ENCODE measurements around the gene ATP1A4. TPM values are rescaled to one million over a fixed set of nuclear protein-coding genes. Genes with fewer than 3 reads are reported as not detected.

ATP1A4 gene
- total RNA-seq, 1 donor from 2014 or later, result 0.38 TPM

DNA sequence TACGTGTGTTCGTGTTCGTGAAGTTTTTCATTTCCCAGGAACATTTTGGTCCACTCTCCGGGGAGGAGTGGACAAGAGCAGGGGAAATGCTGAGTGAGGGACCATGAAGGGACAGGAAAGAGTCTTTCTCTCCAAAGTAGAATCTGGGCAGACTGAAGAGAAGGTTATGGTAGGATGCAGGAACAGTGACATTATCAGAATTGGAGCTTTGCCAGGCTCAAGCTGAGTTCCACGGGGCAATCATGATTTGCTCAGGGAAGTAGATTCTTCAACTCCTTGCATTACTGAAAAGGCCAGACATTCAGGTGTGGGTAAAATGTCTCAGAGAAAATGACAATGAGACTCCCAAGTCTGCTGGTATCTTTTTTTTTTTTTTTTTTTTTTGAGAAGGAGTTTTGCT is 16.6 kb downstream of the ATP1A4 start:
- Mint-ChIP-seq H3K27me3 (ENCODE audit: low read depth) (peaks cover 5% of the 10 kb centered on the region), H3K27ac (no peak overlapping the region), H3K4me3 (no peak overlapping the region), H3K9me3 (no peaks in the 10 kb centered on the region), H3K4me1 (peaks cover 2% of the 10 kb centered on the region), H3K36me3 (no peaks in the 10 kb centered on the region)
- no peak for DNase-seq (ENCODE audit: low spot score in 2 of 2, unreplicated experiment in 2 of 2)
- TF ChIP-seq, protein P1, sequence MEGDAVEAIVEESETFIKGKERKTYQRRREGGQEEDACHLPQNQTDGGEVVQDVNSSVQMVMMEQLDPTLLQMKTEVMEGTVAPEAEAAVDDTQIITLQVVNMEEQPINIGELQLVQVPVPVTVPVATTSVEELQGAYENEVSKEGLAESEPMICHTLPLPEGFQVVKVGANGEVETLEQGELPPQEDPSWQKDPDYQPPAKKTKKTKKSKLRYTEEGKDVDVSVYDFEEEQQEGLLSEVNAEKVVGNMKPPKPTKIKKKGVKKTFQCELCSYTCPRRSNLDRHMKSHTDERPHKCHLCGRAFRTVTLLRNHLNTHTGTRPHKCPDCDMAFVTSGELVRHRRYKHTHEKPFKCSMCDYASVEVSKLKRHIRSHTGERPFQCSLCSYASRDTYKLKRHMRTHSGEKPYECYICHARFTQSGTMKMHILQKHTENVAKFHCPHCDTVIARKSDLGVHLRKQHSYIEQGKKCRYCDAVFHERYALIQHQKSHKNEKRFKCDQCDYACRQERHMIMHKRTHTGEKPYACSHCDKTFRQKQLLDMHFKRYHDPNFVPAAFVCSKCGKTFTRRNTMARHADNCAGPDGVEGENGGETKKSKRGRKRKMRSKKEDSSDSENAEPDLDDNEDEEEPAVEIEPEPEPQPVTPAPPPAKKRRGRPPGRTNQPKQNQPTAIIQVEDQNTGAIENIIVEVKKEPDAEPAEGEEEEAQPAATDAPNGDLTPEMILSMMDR (IDR thresholded peaks at IDR 0.05; ENCODE audit: unreplicated experiment), result no peak

DNA sequence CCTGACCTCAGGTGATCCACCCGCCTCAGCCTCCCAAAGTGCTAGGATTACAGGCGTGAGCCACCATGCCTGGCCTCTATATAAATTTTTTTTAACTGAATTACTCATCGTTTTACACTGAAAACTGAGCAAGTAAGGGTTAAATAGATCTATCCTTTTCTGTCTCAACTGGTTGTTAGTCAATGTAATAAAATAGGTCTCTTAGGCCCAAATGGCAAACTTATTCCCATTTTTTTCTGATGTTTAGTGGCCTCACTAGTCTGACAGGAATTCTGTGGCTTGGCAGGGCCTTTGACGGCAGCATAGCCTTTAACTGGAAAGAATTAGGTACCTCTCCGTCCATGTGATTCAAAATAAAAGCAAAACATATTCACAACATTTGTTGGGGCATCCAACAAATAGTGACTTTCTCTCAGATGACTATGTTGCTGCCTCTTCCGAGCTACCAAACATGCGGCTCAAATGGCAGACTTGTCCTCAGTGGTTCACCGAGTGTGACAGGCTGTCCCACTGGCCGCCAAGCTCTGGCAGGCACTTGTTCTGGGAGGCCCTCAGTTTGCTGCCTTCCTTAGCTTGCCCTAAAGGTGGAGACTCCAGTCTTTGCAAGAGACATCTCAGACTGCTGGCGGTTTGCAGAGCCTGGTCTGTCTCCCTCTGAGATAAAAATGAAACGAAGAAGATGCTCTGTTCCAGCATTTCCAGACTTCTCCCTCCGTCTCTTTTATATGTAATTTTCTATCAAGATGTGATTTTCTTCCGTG is 17.4 kb downstream of the ATP1A4 start:
- Mint-ChIP-seq H3K9me3 (no peaks in the 10 kb centered on the region), H3K36me3 (no peaks in the 10 kb centered on the region), H3K27ac (no peak overlapping the region), H3K4me1 (peaks cover 2% of the 10 kb centered on the region), H3K27me3 (ENCODE audit: low read depth) (peaks cover 5% of the 10 kb centered on the region), H3K4me3 (no peak overlapping the region)
- TF ChIP-seq, protein P1 (IDR thresholded peaks at IDR 0.05; ENCODE audit: unreplicated experiment), result no peak
- DNase-seq (ENCODE audit: low spot score in 2 of 2, unreplicated experiment in 2 of 2), result no peak

DNA sequence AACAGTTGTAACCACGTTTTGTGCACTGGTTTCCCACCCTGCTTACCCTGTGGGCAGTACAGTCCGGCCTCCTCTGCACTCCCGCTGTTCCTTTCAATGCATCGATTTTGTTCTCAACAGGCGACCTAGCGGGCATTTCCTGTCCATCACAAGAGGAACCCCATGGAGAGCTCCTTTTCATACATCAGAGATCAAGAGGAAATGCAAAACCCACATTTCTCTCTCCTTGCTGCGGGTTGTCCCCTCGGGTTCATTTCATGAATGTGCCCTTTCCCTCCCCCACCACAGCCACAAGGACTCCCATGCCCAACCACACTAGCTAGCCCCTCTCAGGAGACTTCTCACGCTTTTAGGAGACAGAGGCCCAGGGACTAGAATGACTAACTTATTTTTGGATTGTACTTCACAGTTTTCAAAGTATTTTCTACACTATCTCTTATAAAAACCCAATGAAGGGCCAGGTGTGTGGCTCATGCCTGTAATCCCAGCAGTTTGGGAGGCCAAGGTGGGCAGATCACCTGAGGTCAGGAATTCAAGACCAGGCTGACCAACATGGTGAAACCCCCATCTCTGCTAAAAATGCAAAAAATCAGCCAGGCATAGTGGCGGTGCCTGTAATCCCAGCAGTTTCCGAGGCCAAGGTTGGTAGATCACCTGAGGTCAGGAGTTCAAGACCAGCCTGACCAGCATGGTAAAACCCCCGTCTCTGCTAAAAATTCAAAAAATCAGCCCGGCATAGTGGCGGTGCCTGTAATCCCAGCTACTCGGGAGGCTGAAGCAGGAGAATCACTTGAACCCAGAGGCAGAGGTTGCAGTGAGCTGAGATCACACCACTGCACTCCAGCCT is 18.4 kb downstream of the ATP1A4 start:
- Mint-ChIP-seq H3K27ac (no peak overlapping the region), H3K36me3 (no peaks in the 10 kb centered on the region), H3K27me3 (ENCODE audit: low read depth) (peaks cover 5% of the 10 kb centered on the region), H3K4me3 (no peak overlapping the region), H3K4me1 (peaks cover 2% of the 10 kb centered on the region), H3K9me3 (no peaks in the 10 kb centered on the region)
- DNase-seq (ENCODE audit: low spot score in 2 of 2, unreplicated experiment in 2 of 2), result no peak
- TF ChIP-seq, protein P1 (IDR thresholded peaks at IDR 0.05; ENCODE audit: unreplicated experiment), result no peak

DNA sequence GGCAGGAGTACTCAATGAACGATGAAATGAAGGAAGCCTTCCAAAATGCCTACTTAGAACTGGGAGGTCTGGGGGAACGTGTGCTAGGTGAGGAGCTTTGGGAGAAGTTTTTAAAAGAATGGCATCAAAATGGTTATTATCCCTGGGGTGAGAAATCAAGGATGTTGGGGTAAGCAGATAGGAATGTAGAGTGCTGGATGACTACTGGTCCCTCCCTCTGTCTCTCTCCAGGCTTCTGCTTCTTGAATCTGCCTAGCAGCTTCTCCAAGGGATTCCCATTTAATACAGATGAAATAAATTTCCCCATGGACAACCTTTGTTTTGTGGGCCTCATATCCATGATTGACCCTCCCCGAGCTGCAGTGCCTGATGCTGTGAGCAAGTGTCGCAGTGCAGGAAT is 20.0 kb downstream of the ATP1A4 start:
- TF ChIP-seq, protein P1 (IDR thresholded peaks at IDR 0.05; ENCODE audit: unreplicated experiment), result no peak
- Mint-ChIP-seq H3K4me3 (no peak overlapping the region), H3K9me3 (no peaks in the 10 kb centered on the region), H3K27ac (no peak overlapping the region), H3K27me3 (ENCODE audit: low read depth) (peaks cover 5% of the 10 kb centered on the region), H3K4me1 (peaks cover 3% of the 10 kb centered on the region), H3K36me3 (no peaks in the 10 kb centered on the region)
- no peak for DNase-seq (ENCODE audit: low spot score in 2 of 2, unreplicated experiment in 2 of 2)

DNA sequence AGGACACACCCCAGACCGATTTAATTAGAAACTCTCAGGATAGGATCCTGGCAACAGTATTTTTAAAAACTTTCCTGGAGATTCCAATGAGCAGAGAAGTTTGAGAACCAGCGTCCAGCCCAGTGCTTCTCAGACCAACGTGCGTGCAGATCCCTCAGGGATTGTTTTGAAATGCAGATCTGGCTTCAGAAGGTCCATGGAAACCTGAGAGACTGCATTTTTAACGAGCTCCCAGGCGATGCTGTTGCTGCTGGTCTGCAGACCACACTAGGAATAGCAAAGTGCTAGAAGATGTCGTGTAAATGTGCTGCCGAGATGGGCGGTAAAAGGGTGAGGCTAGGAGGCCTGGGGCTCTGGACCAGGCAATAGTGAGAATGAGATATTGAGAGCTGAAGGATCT is 20.6 kb downstream of the ATP1A4 start:
- no peak for DNase-seq (ENCODE audit: low spot score in 2 of 2, unreplicated experiment in 2 of 2)
- no peaks in the 10 kb centered on the region for H3K36me3 Mint-ChIP-seq
- no peak overlapping the region for H3K27ac Mint-ChIP-seq
- no peak overlapping the region for H3K4me3 Mint-ChIP-seq
- TF ChIP-seq, protein P1 (IDR thresholded peaks at IDR 0.05; ENCODE audit: unreplicated experiment), result no peak
- peaks cover 9% of the 10 kb centered on the region for H3K4me1 Mint-ChIP-seq
- H3K27me3 Mint-ChIP-seq (ENCODE audit: low read depth), result peaks cover 5% of the 10 kb centered on the region
- no peaks in the 10 kb centered on the region for H3K9me3 Mint-ChIP-seq

Data from mesothelial cell of epicardium (in vitro differentiated cells).